Activated T-cell treated with anti-CD3 and anti-CD28 coated beads for 24 hours (primary cell): ENCODE data around the gene TASL.
"Not testable (repeated sequence)": the region's sequence is repeated elsewhere in the genome, so short reads cannot be mapped to it uniquely, and the experiment has no call there.

Source experiments
- DNase-seq: peaks from one replicate; pipeline ENCODE4 v3.0.0-alpha.2; 2020; ENCODE audit warnings: low read depth

TASL gene

GRCh38 chrX:30577362-30577991, at the start of gene TASL:
TASL (minus strand) TSS chrX:30577766; CDS start chrX:30560355, 17,411 bp downstream.
- peak; percentile 11 for DNase-seq

- no peak for DNase-seq
These were observed 48.8 kb upstream of the TASL start for GRCh38 chrX:30626402-30626801.

DNA sequence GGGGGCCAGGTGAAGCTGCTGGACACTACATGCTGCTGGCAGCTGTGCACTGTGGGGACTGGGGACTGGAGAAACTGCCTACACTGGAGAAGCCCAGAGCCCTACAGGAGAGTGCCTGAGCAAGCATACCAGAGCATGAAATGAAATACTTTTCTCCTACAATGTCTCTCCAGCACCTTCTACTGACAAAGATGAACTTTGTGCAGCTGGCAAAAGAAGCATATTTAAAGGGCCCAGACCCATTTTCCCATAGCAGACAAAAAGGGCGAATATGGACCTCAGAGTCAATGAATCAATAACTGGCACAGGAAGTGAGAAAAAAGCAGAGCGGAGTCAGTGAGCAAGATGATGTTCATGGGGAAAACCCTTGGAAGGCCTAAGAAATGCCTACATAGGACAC, 44.8 kb upstream of the TASL start:
- DNase-seq = no peak

DNA sequence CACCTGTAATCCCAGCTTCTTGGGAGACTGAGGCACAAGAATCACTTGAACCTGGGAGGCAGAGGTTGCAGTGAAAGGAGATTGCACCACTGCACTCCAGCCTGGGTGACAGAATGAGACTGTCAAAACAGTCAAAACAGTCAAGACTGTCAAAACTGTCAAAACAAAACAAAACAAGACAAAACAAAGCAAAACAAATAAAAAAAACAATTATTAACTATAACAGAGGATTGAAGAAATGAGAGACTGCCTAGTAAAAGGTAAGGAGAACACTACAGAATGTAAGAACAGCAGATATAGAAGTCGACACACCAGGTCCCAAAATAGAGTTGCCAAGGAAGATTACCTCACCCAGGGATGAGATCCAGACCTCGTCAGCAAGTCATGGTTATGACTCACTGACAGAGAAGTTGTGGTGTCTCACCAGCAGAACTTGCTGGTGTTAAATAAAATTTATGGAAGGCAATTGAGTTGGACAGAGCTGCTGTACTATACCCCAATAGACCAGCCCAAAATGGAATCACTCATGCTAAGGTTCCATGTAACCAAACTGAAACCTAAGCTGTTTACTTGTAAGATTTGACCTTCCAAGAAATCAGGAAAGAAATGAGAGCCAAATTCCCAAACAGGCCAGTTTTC, 43.5 kb upstream of the TASL start:
- no peak for DNase-seq

DNA sequence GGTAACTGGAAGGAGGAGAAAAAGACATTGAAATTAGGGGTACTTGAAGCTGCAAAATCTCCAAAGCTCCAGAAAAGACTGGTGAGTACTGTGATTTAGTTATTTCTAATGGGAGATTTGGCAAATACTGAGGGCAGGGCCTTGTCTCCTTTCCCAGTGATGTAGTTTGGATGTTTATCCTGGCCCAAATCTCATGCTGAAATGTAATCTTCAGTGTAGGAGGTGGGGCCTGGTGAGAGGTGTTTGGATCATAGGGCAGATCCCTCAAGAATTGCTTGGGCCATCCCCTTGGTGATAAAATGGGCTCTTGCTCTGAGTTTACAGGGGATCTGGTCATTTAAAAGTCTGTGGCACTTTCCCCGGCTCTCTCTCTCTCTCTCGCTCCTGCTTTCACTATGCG, 42.6 kb upstream of the TASL start:
- no peak for DNase-seq

GRCh38 chrX:30618160-30618765, 40.7 kb upstream of the TASL start:
- DNase-seq = no peak

DNA sequence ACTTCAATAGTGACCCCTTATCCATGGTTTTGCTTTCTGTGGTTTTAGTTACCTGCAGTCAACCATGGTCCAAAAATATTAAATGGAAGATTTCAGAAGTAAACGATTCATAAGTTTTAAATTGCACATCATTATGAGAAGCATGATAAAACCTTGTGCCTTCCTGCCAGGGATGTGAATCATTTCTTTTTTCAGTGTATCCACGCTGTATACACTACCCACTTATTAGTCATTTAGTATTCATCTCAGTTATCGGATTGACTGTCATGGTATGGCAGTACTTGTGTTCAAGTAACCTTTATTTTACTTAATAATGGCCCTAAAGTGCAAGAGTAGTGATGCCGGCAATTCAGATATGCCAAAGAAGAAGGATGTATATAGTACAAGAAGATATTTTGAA, 37.7 kb upstream of the TASL start:
- no peak for DNase-seq

DNA sequence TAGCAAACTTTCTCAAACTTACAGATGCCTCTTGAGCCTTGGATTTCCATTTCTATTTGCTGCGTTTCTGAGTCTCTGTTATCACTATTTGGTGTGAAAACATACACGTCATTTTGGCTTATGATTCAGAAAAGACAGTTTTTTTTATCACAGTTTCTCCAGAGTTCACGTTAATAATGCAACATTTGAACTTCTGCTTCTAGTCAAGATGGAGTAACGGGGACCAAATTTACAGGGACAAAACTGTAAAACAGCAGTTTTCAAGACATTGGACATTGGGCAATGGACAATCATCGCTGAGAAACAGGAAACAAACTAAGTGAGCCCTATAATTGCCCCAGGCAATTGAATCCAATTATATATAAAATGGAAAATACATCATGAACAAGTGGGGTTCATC, 36.2 kb upstream of the TASL start:
- DNase-seq = no peak

- no peak for DNase-seq
These were observed 34.7 kb upstream of the TASL start for GRCh38 chrX:30612250-30612655.

GRCh38 chrX:30610026-30610425, 32.5 kb upstream of the TASL start:
- DNase-seq = no peak

- no peak for DNase-seq
These were observed 29.6 kb upstream of the TASL start for GRCh38 chrX:30607155-30607554.

DNA sequence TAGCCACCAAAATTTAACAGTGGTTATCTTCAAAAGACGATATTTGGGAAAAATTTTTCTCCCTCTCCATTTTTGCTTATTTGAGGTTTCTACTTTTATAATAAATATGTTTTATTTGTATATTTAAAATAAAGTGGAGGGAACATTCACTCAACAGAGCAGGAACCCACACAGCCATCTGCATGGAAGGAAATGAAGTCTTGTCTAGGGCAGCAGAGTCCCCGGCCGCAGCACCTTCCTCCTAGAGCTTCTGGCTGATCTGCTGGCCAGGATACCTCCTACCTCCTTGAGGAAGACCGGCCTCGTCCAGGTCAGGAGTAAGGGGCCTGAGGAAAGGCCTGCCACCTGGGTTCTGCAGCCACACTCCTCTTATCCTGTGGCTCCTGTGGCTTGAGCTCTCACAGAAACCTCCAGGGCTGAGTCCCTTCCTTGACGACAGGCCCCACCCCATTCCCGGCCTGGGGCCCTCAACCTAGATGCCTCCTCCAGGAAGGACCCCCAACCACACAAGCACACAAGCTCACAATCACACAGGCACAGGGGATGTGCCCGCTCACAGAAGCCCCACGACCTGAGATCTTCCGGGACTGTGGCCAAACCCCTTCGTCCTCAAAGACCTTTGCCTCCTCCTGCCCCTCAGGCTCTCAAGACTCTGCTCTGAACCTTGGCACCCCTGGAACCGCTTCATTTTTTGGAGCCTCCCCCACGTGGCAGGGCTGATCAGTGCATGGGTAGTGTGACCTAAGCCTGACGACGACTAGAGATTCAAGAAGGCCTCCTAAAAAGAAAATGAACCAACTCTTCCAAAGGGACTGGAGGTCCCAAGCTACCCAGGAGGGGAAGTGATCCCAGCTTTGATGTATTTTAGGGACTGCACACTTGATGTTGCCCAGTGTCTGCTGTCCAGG, 23.0 kb upstream of the TASL start:
- not testable (repeated sequence) for DNase-seq

DNA sequence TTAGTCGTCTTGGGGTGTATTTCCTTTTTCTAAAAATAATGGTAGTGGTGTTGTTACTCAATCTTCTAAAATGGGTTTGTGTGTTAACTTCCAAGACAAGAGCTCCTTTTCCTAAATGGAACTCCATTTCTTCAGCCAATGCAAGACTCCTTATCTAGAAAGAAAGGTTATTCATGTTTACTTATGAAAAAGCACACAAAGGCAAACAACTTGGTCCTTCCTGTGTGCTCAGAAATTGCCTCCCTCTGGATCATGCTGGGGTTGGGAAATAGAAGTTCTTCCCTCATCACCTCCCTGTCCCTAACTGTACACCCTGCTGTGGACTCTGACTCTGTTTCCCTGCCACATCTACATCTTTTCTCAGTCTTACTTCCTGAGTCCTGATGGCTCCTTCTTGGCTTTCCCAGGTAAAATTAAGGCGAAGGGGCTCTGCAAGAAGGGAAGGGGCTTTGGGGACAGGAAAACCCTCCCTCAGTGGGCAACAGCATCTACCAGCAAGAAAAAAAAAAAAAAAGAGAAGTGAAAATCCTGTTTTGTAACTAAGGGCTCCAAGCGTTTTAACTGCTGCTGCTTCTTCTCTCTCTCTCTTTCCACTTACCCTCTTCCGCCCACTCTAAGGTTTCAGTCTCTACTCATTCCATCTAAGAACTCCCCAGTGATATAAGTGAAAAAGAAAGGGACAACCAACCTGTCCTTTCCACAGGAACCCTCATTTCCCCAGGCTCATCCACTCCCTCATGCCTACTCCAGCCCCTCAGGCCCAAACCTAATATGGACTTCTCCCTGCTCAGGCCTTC, 19.8 kb upstream of the TASL start:
- no peak for DNase-seq

- DNase-seq = no peak
These were observed 16.1 kb upstream of the TASL start for GRCh38 chrX:30593440-30594200.

DNA sequence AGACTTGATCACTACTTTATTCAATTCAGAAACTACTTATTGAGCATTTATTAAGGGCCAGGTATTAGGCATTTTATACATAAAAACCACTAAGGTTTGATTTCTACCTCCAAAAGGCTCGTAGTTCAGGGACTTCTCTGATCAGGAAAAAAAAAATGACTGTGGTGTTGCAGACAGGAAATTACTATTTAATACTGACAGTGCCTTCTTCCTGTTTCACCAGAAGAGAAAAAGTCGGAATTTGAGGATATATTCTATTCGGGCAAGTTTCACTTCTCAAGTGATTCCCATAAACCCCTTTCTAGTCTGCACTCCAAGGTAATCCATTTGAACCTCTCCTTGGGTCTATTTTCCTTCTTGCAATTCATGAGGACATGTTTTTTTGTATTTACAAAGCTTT, 15.3 kb upstream of the TASL start:
- DNase-seq = no peak

DNA sequence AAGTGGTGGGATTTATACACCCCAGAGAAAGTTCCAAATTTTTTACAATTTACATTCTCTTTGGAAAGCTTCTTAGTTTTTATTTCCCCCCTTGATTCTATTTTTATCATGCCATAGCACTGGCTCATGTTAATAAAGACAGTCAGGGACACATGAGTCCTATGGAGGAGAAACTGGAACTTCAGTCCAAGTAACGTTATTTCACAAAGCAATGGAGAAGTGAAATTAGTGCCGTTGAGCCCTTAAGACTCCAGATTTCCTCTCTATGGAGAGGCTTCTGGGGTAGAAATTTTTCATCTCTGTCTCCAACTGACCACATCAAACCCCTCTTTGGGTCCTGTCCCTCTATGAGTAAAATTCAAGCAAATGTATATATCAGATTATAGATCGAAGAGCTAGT, 12.8 kb upstream of the TASL start:
- no peak for DNase-seq

DNA sequence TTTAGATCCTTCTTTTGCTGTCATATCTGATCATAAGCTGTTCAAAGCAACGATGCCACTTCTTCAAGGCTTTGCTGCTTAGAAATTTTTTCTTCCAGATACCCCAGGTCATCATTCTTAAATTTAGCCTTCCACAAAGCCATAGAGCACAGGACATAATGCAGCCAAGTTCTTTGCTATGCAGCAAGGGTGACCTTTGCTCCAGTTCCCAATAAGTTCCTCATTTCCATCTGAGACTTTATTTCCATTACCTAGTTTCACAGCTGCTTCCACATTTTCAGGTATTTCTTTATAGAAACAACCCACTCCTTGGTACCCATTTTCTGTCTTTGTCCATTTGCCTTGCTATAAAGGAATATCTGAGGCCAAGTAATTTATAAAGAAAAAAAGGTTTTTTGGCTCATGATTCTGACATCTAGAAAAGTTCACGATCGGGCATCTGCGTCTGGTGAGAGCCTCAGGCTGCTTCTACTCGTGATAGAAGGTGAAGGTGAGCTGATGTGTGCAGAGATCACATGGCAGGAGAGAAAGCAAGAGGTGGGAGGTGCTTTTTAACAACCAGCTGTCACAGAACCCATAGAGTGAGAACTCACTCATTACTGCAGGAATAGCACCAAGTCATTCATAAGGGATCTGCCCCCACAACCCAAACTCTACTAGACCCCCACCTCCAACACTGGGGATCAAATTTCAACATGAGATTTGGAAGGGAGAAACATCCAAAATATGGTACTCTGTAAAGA, 11.8 kb upstream of the TASL start:
- no peak for DNase-seq

- no peak for DNase-seq
These were observed 8.9 kb upstream of the TASL start for GRCh38 chrX:30586516-30586915.

DNA sequence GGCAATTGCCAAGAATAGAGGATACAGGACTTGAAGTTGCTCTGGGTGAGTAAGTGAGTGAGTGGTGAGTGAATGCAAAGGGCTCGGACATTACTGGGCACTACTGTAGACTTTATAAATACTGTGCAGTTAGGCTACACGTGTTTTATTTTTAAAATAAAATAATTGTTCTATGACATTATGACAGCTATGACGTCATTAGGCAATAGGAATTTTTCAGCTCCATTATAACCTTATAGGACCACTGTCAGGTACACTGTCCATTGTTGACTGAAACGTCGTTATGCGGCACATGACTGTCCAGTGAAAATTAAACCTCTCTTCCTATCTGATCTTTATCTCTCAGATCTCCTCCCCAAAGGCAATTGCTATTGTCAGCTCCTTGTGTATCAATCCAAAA, 5.1 kb upstream of the TASL start:
- no peak for DNase-seq

DNA sequence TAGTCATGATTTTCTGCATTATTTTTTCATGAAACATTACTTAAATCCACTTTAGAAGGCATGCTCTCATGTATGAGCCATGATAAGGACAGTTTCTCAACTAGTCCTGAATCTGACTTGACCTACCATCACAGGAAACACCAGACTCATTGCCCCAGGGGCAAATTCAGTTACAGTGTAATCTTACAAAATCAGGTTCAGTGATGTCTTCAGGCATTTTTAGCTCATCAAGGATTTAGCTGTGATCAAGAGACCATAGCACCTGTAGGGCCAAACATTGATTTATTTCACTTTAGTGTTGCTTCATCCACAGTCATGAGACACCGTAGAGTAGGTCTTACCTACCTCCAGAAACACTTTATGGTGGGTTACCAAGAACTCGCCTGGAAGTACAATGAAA, 3.1 kb upstream of the TASL start:
- no peak for DNase-seq
